ENCODE measurements around the gene MAGI3.

Gene MAGI3

GRCh38 chr1:113641396-113641795, 251.1 kb downstream of the MAGI3 start:
- Histone ChIP-seq H3K27me3 (ENCODE audit: insufficient read depth, low read length, poor library complexity) (no peaks in the 10 kb centered on the region), H3K4ac (ENCODE audit: low read depth, low read length) (no peak overlapping the region), H3K79me1 (ENCODE audit: low read length) (no peaks in the 10 kb centered on the region), H4K5ac (ENCODE audit: low read length) (no peak overlapping the region), H3K4me2 (ENCODE audit: low read length) (no peak overlapping the region), H2AK5ac (ENCODE audit: low read length) (no peak overlapping the region), H3K18ac (ENCODE audit: low read length) (no peak overlapping the region), H3K23ac (ENCODE audit: low read length) (no peak overlapping the region), H3K79me2 (ENCODE audit: control insufficient read depth, insufficient read depth, low read length) (no peaks in the 10 kb centered on the region), H3K56ac (ENCODE audit: low read length) (no peak overlapping the region), H3K4me3 (ENCODE audit: low read length) (no peak overlapping the region), H3K9ac (ENCODE audit: low read length) (no peak overlapping the region), H3K27ac (ENCODE audit: low read depth, low read length) (no peak overlapping the region), H3K36me3 (ENCODE audit: control insufficient read depth, insufficient read depth, low read length) (no peaks in the 10 kb centered on the region), H2BK5ac (ENCODE audit: low read length) (no peak overlapping the region), H2BK120ac (ENCODE audit: low read depth, low read length) (no peak overlapping the region), H4K8ac (ENCODE audit: low read depth, low read length) (no peak overlapping the region), H3K4me1 (ENCODE audit: control insufficient read depth, low read depth, low read length) (no peaks in the 10 kb centered on the region), H2BK15ac (replicated peaks; ENCODE audit: low read depth) (no peak overlapping the region)
- DNase-seq = no peak
- no CpG with 5 or more reads among the region's 1 CpG for WGBS (ENCODE audit: extremely low coverage, insufficient coverage, low lambda C conversion rate)

- Histone ChIP-seq H3K4me2 (ENCODE audit: low read length) (no peak overlapping the region), H3K23ac (ENCODE audit: low read length) (no peak overlapping the region), H3K9ac (ENCODE audit: low read length) (no peak overlapping the region), H3K79me2 (ENCODE audit: control insufficient read depth, insufficient read depth, low read length) (no peaks in the 10 kb centered on the region), H2BK120ac (ENCODE audit: low read depth, low read length) (no peak overlapping the region), H4K8ac (ENCODE audit: low read depth, low read length) (no peak overlapping the region), H3K27ac (ENCODE audit: low read depth, low read length) (no peak overlapping the region), H3K4me3 (ENCODE audit: low read length) (no peak overlapping the region), H3K27me3 (ENCODE audit: insufficient read depth, low read length, poor library complexity) (no peaks in the 10 kb centered on the region), H3K36me3 (ENCODE audit: control insufficient read depth, insufficient read depth, low read length) (no peaks in the 10 kb centered on the region), H3K18ac (ENCODE audit: low read length) (no peak overlapping the region), H2BK15ac (replicated peaks; ENCODE audit: low read depth) (no peak overlapping the region), H3K56ac (ENCODE audit: low read length) (no peak overlapping the region), H2BK5ac (ENCODE audit: low read length) (no peak overlapping the region), H2AK5ac (ENCODE audit: low read length) (no peak overlapping the region), H3K4me1 (ENCODE audit: control insufficient read depth, low read depth, low read length) (no peaks in the 10 kb centered on the region), H3K4ac (ENCODE audit: low read depth, low read length) (no peak overlapping the region), H4K5ac (ENCODE audit: low read length) (no peak overlapping the region), H3K79me1 (ENCODE audit: low read length) (no peaks in the 10 kb centered on the region)
- WGBS (ENCODE audit: extremely low coverage, insufficient coverage, low lambda C conversion rate) = no CpG with 5 or more reads among the region's 1 CpG
- no peak for DNase-seq
Measured at GRCh38 chr1:113647164-113647563, 256.8 kb downstream of the MAGI3 start.

GRCh38 chr1:113648478-113648877, 258.2 kb downstream of the MAGI3 start:
- H2BK5ac ChIP-seq (ENCODE audit: low read length) = no peak overlapping the region
- H3K27ac ChIP-seq (ENCODE audit: low read depth, low read length) = no peak overlapping the region
- no peak overlapping the region for H2AK5ac ChIP-seq (ENCODE audit: low read length)
- no peak overlapping the region for H3K9ac ChIP-seq (ENCODE audit: low read length)
- no peak overlapping the region for H3K4me2 ChIP-seq (ENCODE audit: low read length)
- no peak overlapping the region for H2BK120ac ChIP-seq (ENCODE audit: low read depth, low read length)
- H4K5ac ChIP-seq (ENCODE audit: low read length) = no peak overlapping the region
- no peaks in the 10 kb centered on the region for H3K27me3 ChIP-seq (ENCODE audit: insufficient read depth, low read length, poor library complexity)
- no peak overlapping the region for H3K4ac ChIP-seq (ENCODE audit: low read depth, low read length)
- H3K79me2 ChIP-seq (ENCODE audit: control insufficient read depth, insufficient read depth, low read length) = no peaks in the 10 kb centered on the region
- no peak for DNase-seq
- H4K8ac ChIP-seq (ENCODE audit: low read depth, low read length) = no peak overlapping the region
- H3K79me1 ChIP-seq (ENCODE audit: low read length) = no peaks in the 10 kb centered on the region
- no peak overlapping the region for H3K18ac ChIP-seq (ENCODE audit: low read length)
- H3K4me1 ChIP-seq (ENCODE audit: control insufficient read depth, low read depth, low read length) = no peaks in the 10 kb centered on the region
- no peaks in the 10 kb centered on the region for H3K36me3 ChIP-seq (ENCODE audit: control insufficient read depth, insufficient read depth, low read length)
- H3K4me3 ChIP-seq (ENCODE audit: low read length) = no peak overlapping the region
- H2BK15ac ChIP-seq (replicated peaks; ENCODE audit: low read depth) = no peak overlapping the region
- H3K23ac ChIP-seq (ENCODE audit: low read length) = no peak overlapping the region
- no peak overlapping the region for H3K56ac ChIP-seq (ENCODE audit: low read length)

- Histone ChIP-seq H2BK5ac (ENCODE audit: low read length) (no peak overlapping the region), H3K4me1 (ENCODE audit: control insufficient read depth, low read depth, low read length) (no peaks in the 10 kb centered on the region), H3K23ac (ENCODE audit: low read length) (no peak overlapping the region), H3K36me3 (ENCODE audit: control insufficient read depth, insufficient read depth, low read length) (no peaks in the 10 kb centered on the region), H3K4ac (ENCODE audit: low read depth, low read length) (no peak overlapping the region), H3K56ac (ENCODE audit: low read length) (no peak overlapping the region), H4K8ac (ENCODE audit: low read depth, low read length) (no peak overlapping the region), H3K79me1 (ENCODE audit: low read length) (no peaks in the 10 kb centered on the region), H3K18ac (ENCODE audit: low read length) (no peak overlapping the region), H3K27ac (ENCODE audit: low read depth, low read length) (no peak overlapping the region), H2BK15ac (replicated peaks; ENCODE audit: low read depth) (no peak overlapping the region), H2AK5ac (ENCODE audit: low read length) (no peak overlapping the region), H3K4me3 (ENCODE audit: low read length) (no peak overlapping the region), H3K9ac (ENCODE audit: low read length) (no peak overlapping the region), H4K5ac (ENCODE audit: low read length) (no peak overlapping the region), H3K27me3 (ENCODE audit: insufficient read depth, low read length, poor library complexity) (no peaks in the 10 kb centered on the region), H3K4me2 (ENCODE audit: low read length) (no peak overlapping the region), H2BK120ac (ENCODE audit: low read depth, low read length) (no peak overlapping the region), H3K79me2 (ENCODE audit: control insufficient read depth, insufficient read depth, low read length) (no peaks in the 10 kb centered on the region)
- no peak for DNase-seq
Measured at GRCh38 chr1:113652771-113653170, 262.5 kb downstream of the MAGI3 start.

- Histone ChIP-seq H3K9ac (ENCODE audit: low read length) (no peak overlapping the region), H3K56ac (ENCODE audit: low read length) (no peak overlapping the region), H3K4me3 (ENCODE audit: low read length) (no peak overlapping the region), H2BK5ac (ENCODE audit: low read length) (no peak overlapping the region), H2BK120ac (ENCODE audit: low read depth, low read length) (no peak overlapping the region), H2BK15ac (replicated peaks; ENCODE audit: low read depth) (no peak overlapping the region), H3K23ac (ENCODE audit: low read length) (no peak overlapping the region), H3K79me2 (ENCODE audit: control insufficient read depth, insufficient read depth, low read length) (no peaks in the 10 kb centered on the region), H3K4ac (ENCODE audit: low read depth, low read length) (no peak overlapping the region), H3K4me1 (ENCODE audit: control insufficient read depth, low read depth, low read length) (no peaks in the 10 kb centered on the region), H2AK5ac (ENCODE audit: low read length) (no peak overlapping the region), H3K4me2 (ENCODE audit: low read length) (no peak overlapping the region), H3K79me1 (ENCODE audit: low read length) (no peaks in the 10 kb centered on the region), H3K18ac (ENCODE audit: low read length) (no peak overlapping the region), H4K5ac (ENCODE audit: low read length) (no peak overlapping the region), H4K8ac (ENCODE audit: low read depth, low read length) (no peak overlapping the region), H3K27me3 (ENCODE audit: insufficient read depth, low read length, poor library complexity) (no peaks in the 10 kb centered on the region), H3K36me3 (ENCODE audit: control insufficient read depth, insufficient read depth, low read length) (no peaks in the 10 kb centered on the region), H3K27ac (ENCODE audit: low read depth, low read length) (no peak overlapping the region)
- WGBS (ENCODE audit: extremely low coverage, insufficient coverage, low lambda C conversion rate) = no CpG with 5 or more reads among the region's 5 CpGs
- no peak for DNase-seq
Measured at GRCh38 chr1:113653741-113654140, 263.4 kb downstream of the MAGI3 start.

GRCh38 chr1:113654883-113655282, 264.6 kb downstream of the MAGI3 start:
- H3K27me3 ChIP-seq (ENCODE audit: insufficient read depth, low read length, poor library complexity) = no peaks in the 10 kb centered on the region
- H2AK5ac ChIP-seq (ENCODE audit: low read length) = no peak overlapping the region
- H2BK5ac ChIP-seq (ENCODE audit: low read length) = no peak overlapping the region
- H3K23ac ChIP-seq (ENCODE audit: low read length) = no peak overlapping the region
- H3K18ac ChIP-seq (ENCODE audit: low read length) = no peak overlapping the region
- no peak overlapping the region for H4K5ac ChIP-seq (ENCODE audit: low read length)
- no peak overlapping the region for H3K27ac ChIP-seq (ENCODE audit: low read depth, low read length)
- H3K79me2 ChIP-seq (ENCODE audit: control insufficient read depth, insufficient read depth, low read length) = no peaks in the 10 kb centered on the region
- no peak overlapping the region for H2BK120ac ChIP-seq (ENCODE audit: low read depth, low read length)
- H3K4me1 ChIP-seq (ENCODE audit: control insufficient read depth, low read depth, low read length) = no peaks in the 10 kb centered on the region
- no peaks in the 10 kb centered on the region for H3K79me1 ChIP-seq (ENCODE audit: low read length)
- DNase-seq = no peak
- H3K56ac ChIP-seq (ENCODE audit: low read length) = no peak overlapping the region
- no peak overlapping the region for H3K4ac ChIP-seq (ENCODE audit: low read depth, low read length)
- no peak overlapping the region for H2BK15ac ChIP-seq (replicated peaks; ENCODE audit: low read depth)
- no peak overlapping the region for H3K4me2 ChIP-seq (ENCODE audit: low read length)
- H3K9ac ChIP-seq (ENCODE audit: low read length) = no peak overlapping the region
- no peaks in the 10 kb centered on the region for H3K36me3 ChIP-seq (ENCODE audit: control insufficient read depth, insufficient read depth, low read length)
- no peak overlapping the region for H4K8ac ChIP-seq (ENCODE audit: low read depth, low read length)
- no CpG with 5 or more reads among the region's 2 CpGs for WGBS (ENCODE audit: extremely low coverage, insufficient coverage, low lambda C conversion rate)
- H3K4me3 ChIP-seq (ENCODE audit: low read length) = no peak overlapping the region

Data from mesendoderm (in vitro differentiated cells).